GM19099 (cell line): ENCODE measurements around the gene TOB2.

ENCODE experiments used
- POLR2A ChIP-seq: IDR thresholded peaks from 3 replicates; pipeline ENCODE4 v1.6.1; 2011; ENCODE audit warnings: low read depth; ENCODE audit not compliant: insufficient read length; ENCODE audit errors: extremely low read depth

Gene TOB2, protein sequence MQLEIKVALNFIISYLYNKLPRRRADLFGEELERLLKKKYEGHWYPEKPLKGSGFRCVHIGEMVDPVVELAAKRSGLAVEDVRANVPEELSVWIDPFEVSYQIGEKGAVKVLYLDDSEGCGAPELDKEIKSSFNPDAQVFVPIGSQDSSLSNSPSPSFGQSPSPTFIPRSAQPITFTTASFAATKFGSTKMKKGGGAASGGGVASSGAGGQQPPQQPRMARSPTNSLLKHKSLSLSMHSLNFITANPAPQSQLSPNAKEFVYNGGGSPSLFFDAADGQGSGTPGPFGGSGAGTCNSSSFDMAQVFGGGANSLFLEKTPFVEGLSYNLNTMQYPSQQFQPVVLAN

DNA sequence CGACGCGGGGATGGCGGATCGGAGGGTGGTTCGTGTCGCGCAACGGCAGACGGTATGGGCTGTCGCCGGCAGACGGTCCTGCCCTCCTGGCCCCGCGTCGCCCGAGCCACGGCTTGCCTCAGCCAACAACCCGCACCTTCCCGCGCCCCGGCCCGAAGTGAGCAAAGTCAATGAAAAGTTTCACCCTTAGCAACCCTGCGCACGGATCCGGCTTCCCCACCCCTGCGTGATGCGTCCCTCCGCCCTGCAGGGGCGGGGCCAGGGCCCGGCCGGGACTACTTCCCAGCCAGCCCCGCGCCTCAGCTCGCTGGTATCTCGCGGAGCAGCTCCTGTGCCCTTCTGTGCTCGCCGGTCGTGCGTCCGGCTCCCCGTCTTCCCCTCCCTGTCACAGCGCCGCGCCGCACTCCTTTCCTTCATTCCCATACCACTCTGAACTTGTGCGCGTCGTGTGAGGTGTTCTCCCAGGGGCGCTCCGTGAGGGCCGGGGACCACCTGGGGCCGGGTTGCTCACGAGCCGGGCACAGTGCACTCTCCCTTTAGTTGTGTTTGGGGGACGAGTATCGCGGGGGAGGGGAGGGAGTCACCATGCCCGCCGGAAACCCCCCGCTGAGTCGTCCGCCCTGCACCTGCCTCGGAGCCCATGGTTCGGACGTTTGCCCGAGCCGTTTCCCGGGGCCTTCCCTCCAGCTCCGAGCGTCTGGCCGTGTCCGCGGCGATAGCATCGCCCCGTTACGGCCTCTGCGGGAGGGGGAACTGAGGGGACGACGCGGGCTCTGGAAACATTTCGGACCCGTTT, at the start of gene TOB2:
TSS of gene TOB2 (minus strand) at position 163 of the 796 bp plus-strand sequence. CDS start 9,456 bp downstream, outside the sequence.
- peak; percentile 99 for TF ChIP-seq POLR2A

DNA sequence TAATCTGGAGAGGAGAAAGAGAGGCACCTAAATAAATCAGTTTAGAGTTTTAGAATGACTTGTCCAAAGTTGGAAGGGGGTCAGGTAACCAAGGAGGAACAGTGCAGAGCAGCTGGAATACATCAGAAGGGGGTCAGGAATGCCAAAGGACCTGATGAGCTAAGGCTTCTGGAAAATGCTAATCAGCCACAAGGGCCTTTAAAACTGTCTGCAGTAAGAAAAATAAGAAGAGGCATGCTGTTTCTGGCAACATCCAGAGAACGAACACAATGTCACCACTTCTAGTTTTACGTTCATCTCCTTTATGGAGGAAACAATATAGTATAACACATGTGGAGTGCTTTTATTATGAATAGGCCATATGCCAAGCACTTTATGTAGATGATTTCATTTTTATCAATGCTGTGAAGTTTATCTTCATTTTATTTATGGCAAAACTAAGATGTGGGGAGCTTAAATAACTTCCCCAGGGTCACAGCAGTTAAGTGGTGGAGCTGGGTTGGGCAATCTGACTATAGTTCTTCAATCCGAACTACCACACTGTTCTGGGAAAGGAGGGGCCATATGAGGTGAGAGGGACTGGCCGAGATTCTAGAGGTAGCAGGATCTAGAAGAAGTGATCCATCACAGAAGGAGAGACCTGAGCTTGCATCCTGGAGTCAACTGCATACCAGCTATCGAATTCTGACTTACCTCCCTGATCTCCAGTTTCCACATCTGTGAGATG, 44.9 kb upstream of the TOB2 start:
- TF ChIP-seq POLR2A: no peak

DNA sequence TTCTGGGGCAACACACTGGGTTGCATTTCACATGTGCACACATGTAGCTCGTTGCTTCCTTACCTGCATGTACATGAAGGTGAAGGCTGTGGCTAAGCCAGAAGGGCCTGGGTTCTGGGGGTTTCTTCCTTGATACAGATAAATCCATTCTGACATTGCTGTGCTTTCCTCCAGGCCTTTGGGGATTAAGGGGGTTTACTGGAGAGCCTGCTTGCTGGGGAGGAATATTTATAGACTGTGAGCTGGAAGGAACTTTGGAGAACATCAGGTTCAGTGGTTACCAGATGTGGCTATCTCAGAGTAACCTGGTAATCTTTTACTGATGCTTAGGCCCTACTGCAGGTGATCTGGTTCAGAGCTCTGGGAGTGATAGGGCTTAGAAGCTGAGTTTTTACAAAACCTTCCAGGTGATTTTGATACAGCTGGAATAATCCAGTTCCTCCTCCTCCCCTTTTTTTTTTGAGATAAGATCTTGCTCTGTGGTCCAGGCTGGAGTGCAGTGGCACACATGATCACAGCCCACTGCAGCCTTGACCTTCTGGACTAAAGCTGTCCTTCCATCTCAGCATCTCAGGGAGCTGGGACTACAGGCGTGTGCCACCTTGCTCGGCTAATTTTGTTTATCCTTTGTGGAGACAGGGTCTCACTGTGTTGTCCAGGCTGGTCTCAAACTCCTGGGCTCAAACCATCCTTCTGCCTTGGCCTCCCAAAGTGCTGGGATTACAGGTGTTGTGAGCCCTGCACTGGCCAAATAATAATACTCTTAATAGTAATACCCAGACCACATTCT, 42.2 kb upstream of the TOB2 start:
- no peak for TF ChIP-seq POLR2A

DNA sequence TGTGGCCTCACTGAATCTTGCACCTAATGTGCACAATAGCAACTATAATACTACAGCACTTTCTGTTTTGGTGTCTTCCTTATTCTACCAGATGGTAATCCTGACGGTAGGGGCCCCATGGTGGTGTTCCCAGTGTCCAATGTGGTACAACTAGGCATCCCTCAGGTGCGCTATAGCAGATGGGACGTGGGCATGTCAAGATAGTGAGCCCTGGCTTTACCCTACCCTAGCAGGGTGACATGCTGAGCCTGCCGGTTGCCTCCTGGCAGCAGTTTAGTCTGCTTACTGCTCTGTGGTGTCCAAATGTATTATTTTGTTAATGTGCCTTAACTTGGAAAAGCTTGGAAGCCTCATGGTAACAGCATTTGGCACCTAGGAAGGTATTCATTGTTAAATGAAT, 41.5 kb upstream of the TOB2 start:
- no peak for TF ChIP-seq POLR2A

DNA sequence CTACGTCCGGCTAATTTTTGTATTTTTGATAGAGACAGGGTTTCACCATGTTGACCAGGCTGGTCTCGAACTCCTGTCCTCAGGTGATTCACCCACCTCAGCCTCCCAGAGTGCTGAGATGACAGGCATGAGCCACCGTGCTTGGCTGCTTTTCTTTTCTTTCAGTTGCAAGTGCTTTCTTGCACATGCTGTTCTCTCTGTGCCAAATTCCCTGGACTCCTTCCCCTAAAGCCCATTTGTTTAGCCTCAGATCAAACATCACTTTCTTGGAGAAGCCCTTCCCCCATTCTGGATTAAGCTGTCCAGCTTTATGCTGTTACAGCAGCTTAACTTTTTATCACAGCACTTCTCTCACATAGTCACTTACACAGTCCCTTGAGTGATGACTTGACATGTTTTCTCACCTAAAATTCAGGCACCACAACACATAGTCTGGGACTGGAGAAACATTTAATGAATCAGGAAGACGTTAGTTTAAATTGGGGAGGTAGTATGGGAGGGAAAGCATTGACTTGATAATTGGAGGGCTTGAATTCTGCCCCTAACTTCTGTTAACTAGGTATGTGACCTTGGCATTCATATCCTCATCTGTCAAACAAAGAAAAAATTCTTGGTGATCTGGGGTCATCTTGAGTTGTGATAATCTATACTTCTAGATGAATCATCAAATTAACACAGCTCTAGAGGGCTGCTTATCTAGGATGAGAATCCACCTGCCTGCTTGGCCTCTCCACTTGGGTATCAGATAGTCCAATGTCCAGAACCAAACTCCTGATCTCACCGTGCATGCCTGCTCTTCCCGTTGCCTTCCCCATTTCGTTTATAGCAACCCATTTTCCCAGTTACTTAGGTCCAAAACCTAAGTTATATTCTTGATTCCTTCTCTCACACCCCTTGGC, 40.7 kb upstream of the TOB2 start:
- TF ChIP-seq POLR2A: no peak

DNA sequence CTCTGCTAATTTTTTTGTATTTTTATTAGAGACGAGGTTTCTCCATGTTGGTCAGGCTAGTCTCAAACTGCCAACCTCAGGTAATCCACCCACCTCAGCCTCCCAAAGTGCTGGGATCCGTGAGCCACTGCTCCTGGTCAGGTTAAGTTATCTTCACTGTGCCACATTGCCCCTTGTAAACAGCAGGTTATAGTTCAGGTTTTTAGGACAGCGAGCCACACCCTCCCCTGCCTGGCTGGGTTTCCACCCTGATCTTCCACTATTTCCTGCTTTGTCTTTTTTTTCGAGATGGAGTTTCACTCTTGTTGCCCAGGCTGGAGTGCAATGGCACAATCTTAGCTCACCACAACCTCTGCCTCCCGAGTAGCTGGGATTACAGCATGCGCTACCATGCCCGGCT, 38.4 kb upstream of the TOB2 start:
- no peak for TF ChIP-seq POLR2A

DNA sequence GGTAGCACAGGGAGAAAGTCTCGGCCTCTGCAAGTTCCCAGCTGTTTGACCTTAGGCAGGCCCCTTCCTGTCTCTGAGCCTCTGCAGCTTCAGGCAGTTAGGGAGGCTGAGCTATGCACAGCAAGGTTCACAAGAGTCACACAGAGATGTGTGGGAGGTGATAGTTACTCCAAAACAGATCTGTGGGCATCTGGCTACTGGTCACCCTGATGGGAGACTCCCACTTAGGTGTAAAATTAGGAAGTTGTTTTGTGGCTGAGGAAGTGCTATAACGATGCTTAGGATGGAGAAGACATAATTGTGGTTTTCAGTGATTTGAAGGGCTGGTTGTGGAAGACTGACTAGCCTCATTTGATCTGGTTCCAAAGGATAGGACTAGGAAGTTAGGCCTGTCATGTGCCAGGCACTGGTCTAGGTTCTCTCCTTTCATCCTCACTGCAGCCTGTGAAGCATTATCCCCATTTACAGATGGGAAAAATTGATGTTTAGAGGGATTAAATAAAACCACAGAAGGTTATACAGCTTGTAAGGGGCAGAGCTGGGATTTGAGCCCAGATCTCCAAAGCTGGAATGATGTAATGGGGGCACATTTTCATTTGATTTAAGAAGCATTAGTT, 35.8 kb upstream of the TOB2 start:
- TF ChIP-seq POLR2A: no peak

DNA sequence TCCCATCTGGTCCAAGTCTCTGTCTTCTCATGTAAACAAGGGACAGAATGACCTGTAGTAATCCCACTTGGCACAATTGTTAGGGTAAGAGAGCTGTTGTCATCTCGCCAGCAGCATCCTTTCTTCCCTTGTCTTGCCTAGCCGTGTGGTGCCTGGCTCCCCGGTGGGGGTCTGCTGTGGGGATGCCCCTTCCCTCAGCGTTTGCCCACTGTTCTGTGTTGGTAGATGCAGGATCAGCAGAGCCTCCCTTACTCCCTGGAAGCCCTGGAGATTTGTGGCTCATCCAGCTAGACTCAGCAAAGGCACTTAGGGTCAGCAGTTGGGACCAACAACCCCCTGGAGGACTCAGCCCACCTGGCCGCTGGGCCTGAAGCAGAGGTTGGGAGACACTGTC, 35.3 kb upstream of the TOB2 start:
- no peak for TF ChIP-seq POLR2A

DNA sequence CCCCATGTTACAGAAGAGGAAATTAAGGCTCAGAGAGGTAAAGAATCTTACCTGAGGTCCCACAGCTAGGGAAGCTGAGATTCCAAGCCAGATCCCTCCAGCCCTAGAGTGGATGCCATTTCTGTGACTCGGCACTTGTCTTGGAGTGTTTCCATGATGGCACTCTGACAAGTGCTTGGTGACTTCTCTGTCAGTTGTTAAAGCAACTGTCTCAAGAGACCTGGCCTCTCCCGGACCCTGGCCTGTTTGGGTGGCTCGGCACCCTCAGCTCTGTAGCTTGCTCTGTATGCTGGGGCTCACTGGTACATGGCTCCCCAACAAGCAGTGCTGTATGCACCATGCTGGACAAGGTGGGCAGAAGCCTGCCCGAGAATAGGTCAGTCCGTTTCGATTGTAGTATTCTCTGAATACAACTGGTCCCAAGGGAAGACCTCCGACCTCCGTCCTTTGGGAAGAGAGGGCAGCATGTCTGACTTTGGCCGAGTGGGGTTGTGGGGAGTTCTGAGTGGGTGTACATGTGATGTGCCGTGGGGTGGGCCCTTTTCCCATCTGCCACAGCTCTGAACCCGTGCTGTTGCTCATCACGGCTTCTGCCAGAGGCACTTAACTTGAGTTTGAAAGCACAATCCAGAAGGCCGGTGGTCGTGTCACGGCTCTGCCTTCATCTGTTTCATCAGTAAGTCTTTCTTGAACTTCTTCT, 34.7 kb upstream of the TOB2 start:
- no peak for TF ChIP-seq POLR2A

DNA sequence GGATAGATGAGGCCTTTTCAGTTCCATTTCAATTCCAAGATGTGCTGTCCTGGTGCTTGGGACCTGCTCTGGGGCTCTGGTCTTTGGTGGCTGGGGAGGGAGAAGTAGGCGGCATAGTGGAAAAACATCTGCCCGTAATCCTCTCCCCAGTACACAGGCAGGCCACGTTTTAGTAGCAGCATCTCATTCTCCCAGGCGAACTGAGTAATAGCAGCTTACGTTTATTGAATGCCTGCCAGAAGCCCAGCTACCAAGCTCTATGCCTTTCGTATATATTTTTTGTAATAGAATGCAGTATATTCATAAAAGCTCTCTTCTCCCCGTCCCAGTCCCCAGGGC, 33.8 kb upstream of the TOB2 start:
- no peak for TF ChIP-seq POLR2A

DNA sequence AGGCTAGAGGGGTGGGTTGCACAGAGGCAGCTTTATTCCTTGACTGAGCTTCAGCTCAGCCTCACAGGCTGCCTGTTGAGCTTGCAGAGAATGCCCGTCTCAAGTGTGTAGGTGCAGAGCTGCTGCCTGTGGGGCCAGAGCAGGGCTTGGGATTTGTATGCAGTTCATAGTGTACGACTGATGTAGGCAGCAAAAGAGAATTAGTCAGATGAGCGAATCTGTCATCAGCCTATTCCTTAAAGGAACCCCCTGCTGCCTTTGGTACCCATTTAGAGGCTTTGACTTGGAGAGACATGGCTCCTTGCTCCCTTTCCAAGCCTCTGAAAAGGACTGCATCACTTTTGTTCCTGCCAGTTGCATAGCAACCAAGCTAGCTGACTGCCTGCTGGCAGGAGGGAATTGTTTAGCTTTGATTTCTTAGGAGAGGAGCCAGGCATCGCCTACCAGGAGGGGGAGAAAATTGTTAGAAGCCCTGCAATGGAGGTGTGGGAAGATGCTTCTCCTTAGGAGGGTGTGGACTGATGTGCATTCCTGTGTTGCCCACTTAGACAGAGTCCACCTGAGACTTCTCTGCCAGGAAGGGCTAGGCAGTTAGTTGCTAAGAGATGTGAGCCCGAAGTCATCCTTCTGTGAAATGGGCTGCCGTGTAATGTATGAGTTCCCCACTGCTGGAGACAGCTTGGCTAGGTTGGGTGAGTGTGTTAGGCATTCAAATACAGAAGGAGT, 33.2 kb upstream of the TOB2 start:
- TF ChIP-seq POLR2A: no peak

DNA sequence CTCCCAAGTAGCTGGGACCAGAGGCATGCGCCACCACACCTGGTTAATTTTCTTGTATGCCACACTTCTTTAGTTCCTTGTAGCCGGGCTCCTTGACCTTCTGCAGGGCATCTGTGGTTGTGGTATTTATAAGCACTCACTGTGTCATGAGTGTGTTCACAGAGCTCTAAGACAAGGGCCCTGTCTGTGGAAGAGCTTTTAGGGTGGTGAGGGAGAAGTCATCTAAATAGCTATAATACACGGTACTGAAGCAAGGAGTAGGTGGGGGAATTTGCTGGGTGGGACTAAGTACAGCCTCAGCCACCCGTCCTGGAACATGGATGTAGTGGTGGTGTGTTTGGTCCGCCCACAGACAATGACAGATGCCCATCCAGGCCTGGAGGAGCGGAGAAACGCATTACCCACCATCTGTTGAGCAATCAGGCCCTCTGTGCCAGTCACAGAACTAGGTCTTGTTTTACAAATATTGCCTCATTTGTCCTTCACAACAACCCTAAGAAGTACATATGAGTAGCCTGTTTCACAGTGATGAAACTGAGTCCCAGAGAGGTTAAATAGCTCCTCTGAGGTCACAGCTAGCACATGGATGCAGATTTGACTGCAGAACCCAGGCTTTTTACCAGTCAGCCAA, 32.4 kb upstream of the TOB2 start:
- TF ChIP-seq POLR2A: no peak
